Cardiac muscle cell (in vitro differentiated cells and primary cell): ENCODE data around the gene TGM5. TPM values are rescaled to one million over a fixed set of nuclear protein-coding genes. Genes with fewer than 3 reads are reported as not detected.

ENCODE experiments used
- DNase-seq, 2 donors: peaks; one replicate each; pipeline versions ENCODE4 v3.0.0 to v3.0.0-alpha.2; 2010 to 2017; ENCODE audit warnings: low read depth in 1 of 2, low spot score in 1 of 2
- H3K27ac ChIP-seq: fragments of 200-600 bp; sonication (generic); 2 replicates; pipeline ENCODE4 v1.5.1; 2016
- H3K27me3 ChIP-seq: fragments of 200-600 bp; sonication (generic); 2 replicates; pipeline ENCODE4 v1.6.0; 2016; ENCODE audit warnings: control low read depth
- H3K36me3 ChIP-seq: fragments of 200-600 bp; sonication (generic); 2 replicates; pipeline ENCODE4 v1.5.1; 2016; ENCODE audit warnings: control low read depth
- H3K4me1 ChIP-seq: fragments of 200-600 bp; sonication (generic); 2 replicates; pipeline ENCODE4 v1.8.1; 2017; ENCODE audit warnings: low read depth, mild to moderate bottlenecking, mixed run types
- H3K4me3 ChIP-seq: fragments of 200-600 bp; sonication (generic); 2 replicates; pipeline ENCODE4 v1.5.1; 2016; ENCODE audit warnings: mild to moderate bottlenecking
- H3K9me3 ChIP-seq: fragments of 200-600 bp; sonication (generic); 2 replicates; pipeline ENCODE4 v1.5.1; 2017; ENCODE audit warnings: low read depth, mild to moderate bottlenecking, control low read depth
- CTCF ChIP-seq: IDR thresholded peaks from 2 replicates; pipeline ENCODE4 v1.5.1; 2012; ENCODE audit warnings: low read depth, mild to moderate bottlenecking, low read length
- polyA plus RNA-seq: library from polyadenylated mRNA; unstranded; fragments of >200 nt; fragmentation: Nextera tagmentation; extraction: Ambion mirVana; gene quantifications from 2 replicates; pipeline ENCODE4 v1.2.1, GENCODE V29; 2016
- total RNA-seq: library from RNA; depleted of rRNA; stranded (reverse); fragments of >200 nt; gene quantifications from 2 replicates; pipeline ENCODE4 v1.2.3, GENCODE V29; 2016

TGM5 gene
- total and polyA plus RNA-seq, 2 experiments from 2014 or later: not detected

GRCh38 chr15:43255376-43255775 is 11.4 kb downstream of the TGM5 start:
- TF ChIP-seq CTCF: no peak
- no peaks in the 10 kb centered on the region for H3K27me3 ChIP-seq
- H3K4me3 ChIP-seq: no peak overlapping the region
- H3K36me3 ChIP-seq: no peaks in the 10 kb centered on the region
- H3K4me1 ChIP-seq: no peaks in the 10 kb centered on the region
- no peak overlapping the region for H3K27ac ChIP-seq
- no peak for DNase-seq
- no peaks in the 10 kb centered on the region for H3K9me3 ChIP-seq

GRCh38 chr15:43253431-43254403 is 13.0 kb downstream of the TGM5 start:
- H3K27ac ChIP-seq: no peak overlapping the region
- no peaks in the 10 kb centered on the region for H3K27me3 ChIP-seq
- peak in 1 of 2 donors; percentile 51 for DNase-seq
- H3K4me3 ChIP-seq: no peak overlapping the region
- no peaks in the 10 kb centered on the region for H3K9me3 ChIP-seq
- H3K4me1 ChIP-seq: no peaks in the 10 kb centered on the region
- no peak for TF ChIP-seq CTCF
- H3K36me3 ChIP-seq: no peaks in the 10 kb centered on the region

GRCh38 chr15:43251871-43252250 is 14.9 kb downstream of the TGM5 start:
- no peaks in the 10 kb centered on the region for H3K27me3 ChIP-seq
- H3K9me3 ChIP-seq: no peaks in the 10 kb centered on the region
- H3K36me3 ChIP-seq: no peaks in the 10 kb centered on the region
- no peaks in the 10 kb centered on the region for H3K4me1 ChIP-seq
- DNase-seq: no peak
- TF ChIP-seq CTCF: no peak
- H3K4me3 ChIP-seq: no peak overlapping the region
- H3K27ac ChIP-seq: no peak overlapping the region

- Histone ChIP-seq H3K9me3 (no peaks in the 10 kb centered on the region), H3K27ac (no peak overlapping the region), H3K27me3 (no peaks in the 10 kb centered on the region), H3K4me3 (no peak overlapping the region), H3K36me3 (no peaks in the 10 kb centered on the region), H3K4me1 (no peaks in the 10 kb centered on the region)
- TF ChIP-seq CTCF: no peak
- DNase-seq: no peak
These were observed 15.4 kb downstream of the TGM5 start for GRCh38 chr15:43251185-43251870.

- DNase-seq: no peak
- Histone ChIP-seq H3K27ac (no peak overlapping the region), H3K4me3 (no peak overlapping the region), H3K4me1 (no peaks in the 10 kb centered on the region), H3K36me3 (no peaks in the 10 kb centered on the region), H3K27me3 (no peaks in the 10 kb centered on the region), H3K9me3 (no peaks in the 10 kb centered on the region)
- no peak for TF ChIP-seq CTCF
These were observed 15.9 kb downstream of the TGM5 start for GRCh38 chr15:43250785-43251184.
